LNCAP (cell line): ENCODE results near the gene SYT1.
A peak's percentile ranks its signal among the peaks of the same experiment; 100 is the strongest.

Experiments
- TF ChIP-seq, protein P1 (sequence below): fragments of 450-650 bp; IDR thresholded peaks from 2 replicates; pipeline ENCODE4 v1.5.1; 2017; ENCODE audit warnings: mild to moderate bottlenecking

The SYT1 gene

DNA sequence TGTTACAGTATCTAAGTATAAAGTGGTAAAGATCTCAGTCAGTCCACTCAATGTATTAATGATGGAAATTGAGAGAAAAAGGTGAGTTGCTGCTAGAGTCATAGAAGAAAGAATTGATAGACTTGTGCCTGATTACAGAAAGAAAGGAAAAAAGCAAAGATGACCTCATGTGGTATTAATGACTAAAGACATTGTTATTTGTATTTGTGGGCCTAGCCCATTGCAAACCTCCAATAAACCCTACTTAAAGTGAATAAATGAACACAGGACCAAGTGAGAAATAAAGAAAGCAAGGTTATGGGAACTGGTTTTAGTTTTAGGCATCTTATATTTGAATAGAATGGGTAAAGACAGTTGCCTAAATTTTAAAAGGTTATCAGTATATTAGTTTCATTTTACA, 105.5 kb downstream of the SYT1 start:
- TF ChIP-seq, protein P1, sequence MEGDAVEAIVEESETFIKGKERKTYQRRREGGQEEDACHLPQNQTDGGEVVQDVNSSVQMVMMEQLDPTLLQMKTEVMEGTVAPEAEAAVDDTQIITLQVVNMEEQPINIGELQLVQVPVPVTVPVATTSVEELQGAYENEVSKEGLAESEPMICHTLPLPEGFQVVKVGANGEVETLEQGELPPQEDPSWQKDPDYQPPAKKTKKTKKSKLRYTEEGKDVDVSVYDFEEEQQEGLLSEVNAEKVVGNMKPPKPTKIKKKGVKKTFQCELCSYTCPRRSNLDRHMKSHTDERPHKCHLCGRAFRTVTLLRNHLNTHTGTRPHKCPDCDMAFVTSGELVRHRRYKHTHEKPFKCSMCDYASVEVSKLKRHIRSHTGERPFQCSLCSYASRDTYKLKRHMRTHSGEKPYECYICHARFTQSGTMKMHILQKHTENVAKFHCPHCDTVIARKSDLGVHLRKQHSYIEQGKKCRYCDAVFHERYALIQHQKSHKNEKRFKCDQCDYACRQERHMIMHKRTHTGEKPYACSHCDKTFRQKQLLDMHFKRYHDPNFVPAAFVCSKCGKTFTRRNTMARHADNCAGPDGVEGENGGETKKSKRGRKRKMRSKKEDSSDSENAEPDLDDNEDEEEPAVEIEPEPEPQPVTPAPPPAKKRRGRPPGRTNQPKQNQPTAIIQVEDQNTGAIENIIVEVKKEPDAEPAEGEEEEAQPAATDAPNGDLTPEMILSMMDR: no peak

DNA sequence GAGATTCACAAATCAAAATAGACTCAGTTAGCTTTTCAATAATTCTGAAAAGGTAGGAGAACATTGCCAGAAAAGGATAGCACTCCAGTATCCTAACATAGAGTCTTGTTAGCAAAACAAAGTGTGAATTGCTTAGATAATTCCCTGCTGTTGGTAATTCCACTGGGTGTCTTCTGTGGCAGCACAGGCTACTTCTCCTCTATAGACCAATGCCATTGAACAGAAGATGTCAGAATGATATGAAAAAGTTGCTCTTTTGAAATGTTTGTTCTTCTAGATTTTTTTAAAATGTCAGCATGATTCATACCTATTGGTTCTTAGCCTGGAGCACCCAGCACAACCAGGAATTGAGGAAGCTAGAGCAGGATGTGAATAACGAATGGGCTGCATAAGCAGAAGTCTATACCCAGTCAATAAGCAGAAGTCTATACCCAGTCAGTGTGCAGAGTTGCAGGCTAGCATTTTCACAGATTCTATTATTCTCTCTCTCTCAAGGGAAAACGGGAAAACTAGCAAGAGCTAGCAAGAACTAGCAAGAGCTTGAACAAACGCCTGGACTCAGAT, 112.8 kb downstream of the SYT1 start:
- TF ChIP-seq, protein P1: no peak

DNA sequence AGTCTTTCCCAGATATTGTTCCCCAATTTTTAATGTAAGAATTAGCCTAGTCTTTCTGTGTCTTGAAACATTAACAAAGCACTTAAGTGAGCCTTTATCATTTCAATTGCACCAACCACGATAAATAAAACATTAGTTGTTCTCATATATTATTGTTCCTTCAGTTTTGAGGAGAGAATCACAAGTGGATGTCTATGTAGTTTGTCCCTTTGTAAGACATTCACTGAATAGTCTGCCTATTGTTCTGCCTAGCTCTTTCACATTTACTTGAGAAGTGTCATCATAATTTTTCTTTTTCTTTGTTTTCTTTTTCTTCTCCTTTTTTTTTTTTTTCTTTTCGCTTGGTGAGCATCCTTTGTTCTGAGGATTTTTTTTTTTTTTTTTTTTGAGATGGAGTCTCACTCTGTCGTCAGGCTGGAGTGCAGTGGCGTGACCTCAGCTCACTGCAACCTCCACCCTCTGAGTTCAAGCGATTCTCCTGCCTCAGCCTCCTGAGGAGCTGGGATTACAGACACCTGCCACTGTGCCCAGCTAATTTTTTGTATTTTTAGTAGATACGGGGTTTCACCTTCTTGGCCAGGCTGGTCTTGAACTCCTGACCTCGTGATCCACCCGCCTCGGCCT, 129.7 kb downstream of the SYT1 start:
- TF ChIP-seq, protein P1: no peak

DNA sequence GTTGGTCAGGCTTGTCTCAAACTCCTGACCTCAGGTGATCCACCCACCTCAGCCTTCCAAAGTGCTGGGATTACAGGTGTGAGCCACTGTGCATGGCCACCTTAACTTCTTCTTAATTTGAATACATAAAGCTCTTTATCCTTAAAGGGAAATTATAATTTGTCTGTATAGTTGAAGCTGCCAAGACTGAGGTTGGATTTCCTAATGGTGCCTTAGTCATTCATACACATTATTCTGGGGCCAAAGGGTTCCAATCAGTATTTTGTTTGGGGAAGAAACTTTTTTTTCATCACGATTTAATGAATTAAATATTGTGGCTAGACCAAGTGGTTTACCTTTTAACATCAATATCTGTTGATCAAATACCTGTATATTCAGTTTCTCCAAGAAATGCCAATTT, 135.9 kb downstream of the SYT1 start:
- TF ChIP-seq, protein P1: no peak

DNA sequence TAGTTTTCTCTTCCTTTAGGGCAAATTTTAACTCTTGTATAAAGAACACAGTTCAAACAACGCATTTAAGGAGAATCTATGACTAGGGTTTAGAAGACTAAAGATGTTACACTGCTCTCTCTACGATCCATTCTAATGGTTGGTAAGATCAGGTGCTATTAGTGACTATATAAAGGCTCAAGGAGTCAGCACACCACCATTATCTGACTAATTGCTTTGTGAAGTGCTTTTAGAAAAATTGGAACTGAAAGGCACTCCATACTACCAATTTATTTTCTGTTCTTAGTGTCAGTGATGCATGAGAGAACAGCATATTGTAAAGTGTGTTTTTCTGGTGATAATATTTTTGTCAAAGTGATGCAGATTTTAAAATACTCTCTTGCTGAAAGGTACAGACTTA, 136.8 kb downstream of the SYT1 start:
- TF ChIP-seq, protein P1: no peak

DNA sequence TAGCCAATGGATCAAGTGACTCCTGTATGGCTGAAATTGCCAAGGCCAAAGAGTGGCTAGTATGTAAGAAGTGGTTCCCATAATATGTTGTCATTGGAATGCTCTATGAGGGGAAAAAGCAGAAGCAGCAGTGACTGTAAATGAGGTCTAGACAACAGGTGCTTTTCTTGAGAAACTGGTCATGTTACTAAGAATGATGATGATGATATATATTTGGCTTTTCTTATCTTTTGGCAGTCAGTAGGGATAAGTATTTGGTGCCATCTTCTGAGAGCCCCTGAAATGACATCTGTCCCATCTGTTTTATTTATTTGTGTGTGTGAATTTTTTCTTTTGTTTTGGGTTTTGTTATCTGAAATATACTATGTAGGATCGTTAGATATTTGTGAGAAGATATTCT, 141.7 kb downstream of the SYT1 start:
- TF ChIP-seq, protein P1: peak; percentile 79

DNA sequence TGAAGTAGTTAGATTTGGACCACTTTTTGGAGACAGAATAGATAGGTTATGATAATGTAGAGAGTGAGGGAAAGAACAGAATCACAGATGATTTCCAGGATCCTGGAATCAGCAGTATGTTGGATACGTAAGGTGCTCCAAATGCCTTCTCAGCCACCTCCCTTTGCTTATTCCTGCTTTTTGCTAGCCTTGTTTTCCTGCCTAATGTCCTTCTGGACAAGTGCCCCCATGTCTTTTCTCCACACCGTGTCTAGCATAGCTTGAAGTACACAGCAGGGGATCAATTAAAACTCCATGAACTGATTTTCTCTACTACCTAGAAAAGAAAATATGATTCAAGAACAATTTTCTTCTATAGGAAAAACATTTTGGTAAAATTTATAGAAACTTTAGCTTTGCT, 144.0 kb downstream of the SYT1 start:
- TF ChIP-seq, protein P1: no peak

DNA sequence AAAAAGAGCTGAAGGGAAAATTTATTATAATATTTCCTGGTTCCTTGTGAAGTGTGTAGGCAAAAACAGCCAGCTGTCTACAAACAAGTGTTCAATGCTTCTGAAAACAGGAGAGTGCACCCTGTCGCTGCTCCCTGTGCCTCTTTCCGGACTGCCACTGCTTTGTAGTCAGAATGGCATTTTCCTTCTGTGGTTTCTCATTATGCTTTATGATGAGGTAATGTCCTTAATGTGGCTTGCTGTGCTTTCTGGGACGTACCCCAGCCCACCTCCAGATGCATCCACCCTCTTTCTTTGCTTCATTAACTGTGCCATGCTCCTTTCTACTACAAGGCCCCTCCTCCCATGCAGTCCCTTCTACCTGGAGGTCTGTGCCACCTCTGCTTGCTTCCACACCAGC, 148.1 kb downstream of the SYT1 start:
- TF ChIP-seq, protein P1: no peak
